Left renal cortex interstitium (tissue), 4 donors: ENCODE measurements around the gene TRABD2B. TPM values are rescaled to one million over a fixed set of nuclear protein-coding genes. Genes with fewer than 3 reads are reported as not detected.

ENCODE experiments used
- DNase-seq, 4 donors: peaks; one replicate each; pipeline ENCODE4 v3.0.0-alpha.2; 2013; ENCODE audit warnings: low read depth in 4 of 4, low spot score in 2 of 4, missing footprints in 1 of 4
- polyA plus RNA-seq, 4 donors: library from polyadenylated mRNA; unstranded; fragments of 120-200 nt; gene quantifications; one replicate each; pipeline ENCODE4 v1.2.1, GENCODE V29; 2013; ENCODE audit not compliant: insufficient read length in 4 of 4

The TRABD2B gene
- polyA plus RNA-seq, 4 donors: 13.9 to 29.5 (median 23.1) TPM

DNA sequence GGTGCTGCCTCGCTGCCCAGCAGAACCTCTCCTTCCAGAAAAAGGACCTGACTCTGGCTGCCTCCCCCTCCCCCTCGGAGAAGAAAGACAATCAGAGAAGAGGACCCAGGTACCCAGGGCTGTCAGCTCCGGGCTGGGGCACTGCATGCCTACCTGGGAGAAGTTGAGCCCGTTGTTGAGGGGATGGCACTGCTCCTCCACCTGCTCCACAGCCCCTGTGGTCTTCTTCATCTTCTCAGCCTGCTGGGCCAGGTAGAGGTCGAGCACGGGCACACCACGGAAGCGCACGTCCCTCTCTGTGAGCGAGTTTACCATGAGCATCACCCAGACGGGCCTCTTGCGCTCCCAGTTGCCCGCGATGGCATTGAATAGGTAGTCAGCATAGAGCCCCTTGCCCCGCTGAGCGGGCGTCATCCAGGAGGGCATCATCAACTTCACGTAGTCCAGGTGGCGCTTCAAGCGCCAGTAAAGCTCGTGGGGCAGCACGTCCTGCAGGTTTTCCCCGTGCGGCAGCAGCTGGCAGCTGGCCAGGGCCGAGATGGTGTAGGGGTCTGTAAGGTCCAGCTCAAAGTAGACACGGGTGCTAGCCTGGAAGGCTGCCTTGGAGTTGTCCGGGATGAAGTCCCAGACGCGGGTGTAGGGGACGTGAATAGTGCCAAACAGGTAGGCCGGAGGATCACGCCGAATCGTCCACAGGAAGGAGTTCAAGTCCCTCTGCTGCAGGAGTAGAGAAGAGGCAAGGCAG, 3.1 kb downstream of the TRABD2B start:
- DNase-seq: no peak

GRCh38 chr1:47993416-47993740, 3.8 kb downstream of the TRABD2B start:
- DNase-seq: no peak

- DNase-seq: no peak
These were observed 4.3 kb downstream of the TRABD2B start for GRCh38 chr1:47992720-47993415.

GRCh38 chr1:47991673-47992072, 5.5 kb downstream of the TRABD2B start:
- DNase-seq: no peak

- no peak for DNase-seq
These were observed 6.0 kb downstream of the TRABD2B start for GRCh38 chr1:47991187-47991586.

GRCh38 chr1:47990286-47990685, 6.9 kb downstream of the TRABD2B start:
- DNase-seq: no peak

GRCh38 chr1:47987601-47988000, 9.6 kb downstream of the TRABD2B start:
- DNase-seq: no peak

DNA sequence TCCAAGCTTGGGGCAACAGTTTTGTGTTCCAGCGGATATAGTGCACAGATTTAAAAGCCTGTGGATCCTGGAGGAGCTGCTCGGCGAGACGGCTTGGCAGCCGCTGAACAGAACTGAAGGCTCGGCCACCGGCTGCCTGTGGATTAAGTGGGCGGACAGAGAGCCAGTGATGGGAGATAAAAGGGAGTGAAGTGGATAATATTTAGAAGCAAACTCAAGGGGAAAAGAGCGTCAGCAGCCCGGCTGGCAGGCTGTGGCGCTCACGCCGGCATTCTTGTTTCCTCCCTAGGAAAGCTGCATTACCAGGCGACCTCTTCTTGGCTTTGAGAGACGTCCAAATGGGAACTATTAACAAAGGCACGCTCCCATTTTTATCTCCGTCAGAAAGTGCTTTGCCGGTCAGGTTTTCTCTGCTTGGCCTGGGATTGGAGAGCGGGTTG, 10.4 kb downstream of the TRABD2B start:
- DNase-seq: no peak

- DNase-seq: no peak
These were observed 12.2 kb downstream of the TRABD2B start for GRCh38 chr1:47985018-47985417.

DNA sequence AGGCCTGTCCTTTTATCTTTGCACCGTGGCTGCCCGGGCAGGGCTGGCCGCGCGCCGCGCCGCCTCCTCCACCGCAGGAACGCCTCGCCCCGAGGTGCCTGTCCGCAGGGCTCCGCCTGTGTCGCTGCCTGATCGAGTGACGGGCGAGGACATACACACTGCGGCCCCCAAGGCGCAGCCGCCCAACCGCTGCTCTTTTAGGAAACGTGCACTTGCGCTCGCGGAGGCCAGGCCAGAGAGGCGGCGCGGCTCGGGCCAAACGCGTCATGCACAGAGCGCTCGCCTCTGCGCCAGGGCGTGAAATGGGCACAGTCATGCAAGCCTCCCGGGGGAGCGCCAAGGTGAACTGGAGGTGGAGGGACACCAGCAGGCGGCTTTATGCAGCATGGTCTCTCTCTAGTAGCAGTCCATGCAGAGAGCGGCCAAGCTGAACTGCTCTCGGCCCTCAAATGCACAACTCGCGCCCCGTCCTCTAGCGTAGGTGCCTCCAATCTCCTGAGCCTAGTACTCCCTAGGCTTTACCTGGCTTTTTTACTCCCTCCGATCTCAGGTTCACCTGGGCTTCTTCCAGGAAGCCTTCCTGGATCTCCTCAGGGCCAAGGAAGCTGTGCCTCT, 12.9 kb downstream of the TRABD2B start:
- DNase-seq: no peak

GRCh38 chr1:47983691-47984090, 13.5 kb downstream of the TRABD2B start:
- no peak for DNase-seq

GRCh38 chr1:47981667-47982350, 15.4 kb downstream of the TRABD2B start:
- no peak for DNase-seq

- no peak for DNase-seq
These were observed 16.7 kb downstream of the TRABD2B start for GRCh38 chr1:47980501-47980900.

GRCh38 chr1:47979724-47980123, 17.5 kb downstream of the TRABD2B start:
- DNase-seq: no peak

- DNase-seq: no peak
These were observed 18.7 kb downstream of the TRABD2B start for GRCh38 chr1:47978486-47978885.

DNA sequence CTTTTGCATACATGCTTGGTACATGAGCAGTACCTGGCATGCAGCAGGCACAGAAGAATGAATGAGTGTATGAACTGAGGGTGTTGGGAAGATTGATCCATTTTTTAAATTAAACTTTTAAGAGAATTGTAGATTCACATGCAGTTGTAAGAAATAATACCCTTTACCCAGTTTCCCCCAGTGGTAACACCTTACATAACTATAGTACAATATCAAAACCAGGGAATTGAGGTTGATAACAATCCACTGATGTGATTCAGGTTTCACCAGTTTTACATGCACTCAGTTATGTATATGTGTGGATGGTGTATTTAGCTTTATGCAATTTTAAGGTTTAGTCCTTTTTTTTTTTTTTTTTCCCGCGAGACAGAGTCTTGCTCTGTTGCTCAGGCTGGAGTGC, 20.5 kb downstream of the TRABD2B start:
- no peak for DNase-seq

DNA sequence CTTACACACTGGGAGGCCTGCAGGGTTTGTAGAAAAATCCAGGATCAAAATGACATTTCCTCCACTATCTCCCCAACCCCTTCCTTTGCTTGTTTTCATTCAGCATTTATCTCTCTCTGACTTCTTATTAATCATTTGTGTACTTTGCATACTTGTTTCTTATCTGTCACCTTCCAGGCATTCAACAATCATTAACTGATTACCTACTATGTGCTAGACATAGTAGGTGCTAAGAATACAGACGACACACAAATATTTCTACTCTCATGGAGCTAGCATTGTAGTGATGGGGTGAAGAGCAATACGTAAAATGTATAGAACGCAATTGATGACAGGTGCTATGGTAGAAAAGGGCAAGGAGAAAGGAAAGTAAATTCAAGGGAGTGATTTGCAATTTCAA, 20.9 kb downstream of the TRABD2B start:
- DNase-seq: no peak

DNA sequence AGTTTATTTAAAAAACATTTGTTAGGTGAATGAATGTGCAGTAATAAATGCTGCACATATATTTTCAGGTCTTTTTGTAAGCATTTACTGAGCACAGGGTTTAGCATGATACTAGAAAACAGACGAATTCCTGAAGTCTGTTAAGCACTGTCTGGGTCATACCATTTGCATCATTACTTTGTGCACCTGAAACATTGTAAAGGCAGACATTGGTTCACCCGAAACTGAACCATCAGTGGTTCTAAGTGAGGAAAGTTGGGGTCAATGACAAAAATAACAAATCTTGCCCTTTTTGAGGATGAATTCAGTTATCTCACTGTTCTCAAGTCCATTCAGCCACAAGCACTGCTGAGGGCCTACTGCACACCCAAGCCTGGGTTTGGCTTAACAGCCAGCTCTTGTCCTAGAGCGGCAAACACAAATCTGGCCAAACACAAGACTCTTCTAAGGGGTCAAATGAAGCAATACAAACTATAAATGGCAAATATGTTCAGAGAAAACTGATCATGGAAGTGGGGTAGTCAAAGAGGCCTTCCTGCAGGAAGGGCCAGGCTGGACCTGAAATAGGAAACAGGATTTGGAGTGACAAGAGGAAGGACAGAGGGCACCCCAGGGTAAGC, 21.8 kb downstream of the TRABD2B start:
- no peak for DNase-seq

GRCh38 chr1:47972864-47973432, 24.2 kb downstream of the TRABD2B start:
- no peak for DNase-seq

- DNase-seq: no peak
These were observed 25.6 kb downstream of the TRABD2B start for GRCh38 chr1:47971385-47972160.
